SK-N-SH (cell line): ENCODE data around the gene IRAK2. TPM values are rescaled to one million over a fixed set of nuclear protein-coding genes. Genes with fewer than 3 reads are reported as not detected.

Experiments used
- CTCF ChIA-PET: fragments of 300-600, 350-600 bp; formaldehyde crosslinking; extraction: SDS; loops from one replicate; lab custom pipeline; 2021; lab: Yijun Ruan, JAX
- POLR2A ChIA-PET: fragments of 350-600 bp; sonication (Branson Sonifier 250); formaldehyde crosslinking; extraction: SDS; loops from one replicate; lab custom pipeline; 2020; ENCODE audit warnings: antibody characterized with exemption, inconsistent platforms; lab: Yijun Ruan, JAX
- DNase-seq: peaks from one replicate; pipeline ENCODE4 v3.0.0; 2012
- H2AFZ ChIP-seq: fragments of 200-600 bp; sonication (generic); 2 replicates; pipeline ENCODE4 v1.8.1; 2016; ENCODE audit warnings: antibody characterized with exemption, mild to moderate bottlenecking, low read depth
- H3F3A ChIP-seq: fragments of 200-600 bp; sonication (generic); replicated peaks from 2 replicates; pipeline ENCODE3; 2016; ENCODE audit warnings: antibody characterized with exemption, mild to moderate bottlenecking; ENCODE audit not compliant: insufficient read depth
- H3K27ac ChIP-seq, 2 experiments: fragments of 200-500 bp in 1 of 2; fragments of 200-600 bp in 1 of 2; sonication (Bioruptor generic) in 1 of 2; sonication (generic), shearing (Covaris generic) in 1 of 2; 2 replicates each; pipeline versions ENCODE4 v1.5.1 to v1.6.1; 2014 to 2016; ENCODE audit warnings: low read depth in 2 of 2, inconsistent platforms in 1 of 2, low read length in 1 of 2, mild to moderate bottlenecking in 1 of 2, mixed read lengths in 1 of 2
- H3K27me3 ChIP-seq: fragments of 200-600 bp; sonication (generic), shearing (Covaris generic); 2 replicates; pipeline ENCODE4 v1.6.1; 2016; ENCODE audit warnings: mixed run types; ENCODE audit not compliant: insufficient read depth
- H3K36me3 ChIP-seq, 2 experiments: fragments of 200-500 bp in 1 of 2; fragments of 200-600 bp in 1 of 2; sonication (Bioruptor generic) in 1 of 2; sonication (generic) in 1 of 2; replicated peaks in 1 of 2; 2 replicates each; pipeline versions ENCODE3 to v1.5.1; 2014 to 2016; ENCODE audit warnings: low read length in 1 of 2, mild to moderate bottlenecking in 1 of 2; ENCODE audit not compliant: insufficient read depth in 2 of 2, control insufficient read depth in 1 of 2
- H3K4me1 ChIP-seq, 2 experiments: fragments of 200-500 bp in 1 of 2; fragments of 200-600 bp in 1 of 2; sonication (Bioruptor generic) in 1 of 2; sonication (generic), shearing (Covaris generic) in 1 of 2; 2 replicates each; pipeline versions ENCODE4 v1.5.1 to v1.6.1; 2014 to 2016; ENCODE audit warnings: low read depth in 1 of 2, low read length in 1 of 2, mixed run types in 1 of 2; ENCODE audit not compliant: insufficient read depth in 2 of 2, control insufficient read depth in 1 of 2
- H3K4me2 ChIP-seq: fragments of 200-600 bp; sonication (generic), shearing (Covaris generic); 2 replicates; pipeline ENCODE4 v1.6.1; 2017; ENCODE audit warnings: mixed run types
- H3K4me3 ChIP-seq, 2 experiments: fragments of 200-500 bp in 1 of 2; fragments of 200-600 bp in 1 of 2; sonication (Bioruptor generic) in 1 of 2; sonication (generic), shearing (Covaris generic) in 1 of 2; 2 replicates each; pipeline versions ENCODE4 v1.5.1 to v1.8.1; 2014 to 2016; ENCODE audit warnings: low read depth in 2 of 2, inconsistent platforms in 1 of 2, low read length in 1 of 2, mild to moderate bottlenecking in 1 of 2, mixed read lengths in 1 of 2, moderate library complexity in 1 of 2
- H3K79me2 ChIP-seq: fragments of 200-600 bp; sonication (generic); 2 replicates; pipeline ENCODE4 v1.8.1; 2017; ENCODE audit warnings: mild to moderate bottlenecking; ENCODE audit not compliant: insufficient read depth
- H3K9ac ChIP-seq: fragments of 200-600 bp; sonication (generic); 2 replicates; pipeline ENCODE4 v1.6.1; 2017; ENCODE audit warnings: mixed run types
- H3K9me2 ChIP-seq: fragments of 200-600 bp; sonication (generic); 2 replicates; pipeline ENCODE4 v1.6.1; 2017; ENCODE audit warnings: mixed run types
- H3K9me3 ChIP-seq: fragments of 200-600 bp; sonication (generic); 2 replicates; pipeline ENCODE4 v1.6.1; 2017; ENCODE audit warnings: mixed run types, mild to moderate bottlenecking, moderate library complexity
- H4K20me1 ChIP-seq: fragments of 200-600 bp; sonication (generic); 2 replicates; pipeline ENCODE4 v1.6.1; 2017; ENCODE audit warnings: mild to moderate bottlenecking, mixed run types; ENCODE audit not compliant: insufficient read depth
- CTCF ChIP-seq: fragments of 200-600 bp; sonication (generic); IDR thresholded peaks from 2 replicates; pipeline ENCODE4 v1.6.1; 2017; ENCODE audit warnings: antibody characterized with exemption, mild to moderate bottlenecking, moderate library complexity
- ELF1 ChIP-seq: IDR thresholded peaks from 2 replicates; pipeline ENCODE4 v1.4.0; 2012
- EP300 ChIP-seq, 2 experiments: IDR thresholded peaks; 2 replicates each; pipeline versions ENCODE4 v1.4.0 to v1.6.1; 2012; ENCODE audit warnings: borderline replicate concordance in 1 of 2, low read depth in 1 of 2, low read length in 1 of 2
- EZH2phosphoT487 ChIP-seq: fragments of 200-600 bp; sonication (generic); IDR thresholded peaks from 2 replicates; pipeline ENCODE4 v1.6.1; 2017; ENCODE audit warnings: low read depth, mixed run types, mild to moderate bottlenecking, antibody characterized with exemption, moderate library complexity, borderline replicate concordance
- FOSL2 ChIP-seq: IDR thresholded peaks from 2 replicates; pipeline ENCODE4 v1.4.0; 2012; ENCODE audit warnings: low read depth, mild to moderate bottlenecking, moderate library complexity, borderline replicate concordance
- FOXM1 ChIP-seq: IDR thresholded peaks from 2 replicates; pipeline ENCODE4 v1.4.0; 2012; ENCODE audit warnings: low read depth, mild to moderate bottlenecking
- GATA2 ChIP-seq: sonication (generic); formaldehyde crosslinking; IDR thresholded peaks from 2 replicates; pipeline ENCODE4 v1.5.0; 2020; ENCODE audit warnings: mild to moderate bottlenecking, missing genetic modification reagents
- MEF2A ChIP-seq: IDR thresholded peaks from 2 replicates; pipeline ENCODE4 v1.4.0; 2012; ENCODE audit warnings: low read depth, borderline replicate concordance
- MXI1 ChIP-seq: IDR thresholded peaks from 2 replicates; pipeline ENCODE4 v1.6.1; 2012; ENCODE audit warnings: mild to moderate bottlenecking, low read depth, low read length, improper control_type of control experiment
- PBX3 ChIP-seq: IDR thresholded peaks from 2 replicates; pipeline ENCODE4; 2012
- POLR2AphosphoS5 ChIP-seq: IDR thresholded peaks from 2 replicates; pipeline ENCODE4 v1.6.1; 2012; ENCODE audit warnings: low read depth, low read length
- RFX5 ChIP-seq: IDR thresholded peaks from 2 replicates; pipeline ENCODE4 v1.6.1; 2012; ENCODE audit warnings: mild to moderate bottlenecking, improper control_type of control experiment, low read length
- TCF12 ChIP-seq: IDR thresholded peaks from 2 replicates; pipeline ENCODE4 v1.4.0; 2012
- TEAD4 ChIP-seq: IDR thresholded peaks from 2 replicates; pipeline ENCODE4 v1.4.0; 2012; ENCODE audit warnings: mild to moderate bottlenecking, borderline replicate concordance; ENCODE audit not compliant: insufficient read depth
- USF2 ChIP-seq: fragments of 150-350 bp; IDR thresholded peaks from 2 replicates; pipeline ENCODE4 v1.6.1; 2017; ENCODE audit warnings: antibody characterized with exemption, low read length, low read depth, borderline replicate concordance
- YY1 ChIP-seq: IDR thresholded peaks from 2 replicates; pipeline ENCODE4 v1.4.0; 2012; ENCODE audit warnings: low read depth, mild to moderate bottlenecking
- WGBS: methylation state at CpG from one replicate; pipeline ENCODE4 v1.1.6; 2017; ENCODE audit warnings: low lambda C conversion rate; 5-methylcytosine and 5-hydroxymethylcytosine counted together
- polyA plus RNA-seq, 3 experiments: library from polyadenylated mRNA; depleted of rRNA; stranded (reverse); fragments of >200 nt; gene quantifications; 2 replicates each; pipeline ENCODE4 v1.2.3, GENCODE V29; 2012

Gene IRAK2
- polyA plus RNA-seq, 1 of the 3 experiments (the other 2 are of a cell fraction) = 7.7 TPM

GRCh38 chr3:10166213-10166604, 1.5 kb downstream of the IRAK2 start:
- Histone ChIP-seq H3K4me3 (peak overlapping the region in 1 of 2 experiments; percentile 98; a peak in 2 of 4 replicates), H3K4me2 (peak overlapping the region; percentile 85)
- WGBS = 95% methylated on average over 5 of the region's 5 CpGs

GRCh38 chr3:10169000-10169496, 4.3 kb downstream of the IRAK2 start:
- POLR2A ChIA-PET = no interaction called here
- Histone ChIP-seq H3K79me2 (peaks cover 75% of the 10 kb centered on the region), H3K4me2 (no peak overlapping the region), H3K36me3 (peaks cover 0 to 29% of the 10 kb centered on the region in 2 experiments), H3K27ac (no peak overlapping the region), H3F3A (peaks cover 27% of the 10 kb centered on the region), H3K27me3 (no peaks in the 10 kb centered on the region), H3K4me1 (peaks cover 3 to 4% of the 10 kb centered on the region in 2 experiments; a peak in 2 of 4 replicates), H3K9me3 (no peaks in the 10 kb centered on the region), H3K9me2 (no peaks in the 10 kb centered on the region), H3K9ac (no peak overlapping the region), H2AFZ (no peak overlapping the region), H3K4me3 (peak overlapping the region in 1 of 2 experiments; percentile 27; a peak in 1 of 4 replicates), H4K20me1 (no peaks in the 10 kb centered on the region)
- 37% methylated on average over 8 of the region's 8 CpGs for WGBS
- CTCF ChIA-PET = no interaction called here
- DNase-seq = no peak
- no peak for TF ChIP-seq TEAD4
- TF ChIP-seq YY1 = no peak
- no peak for TF ChIP-seq RFX5
- no peak for TF ChIP-seq EZH2phosphoT487
- no peak for TF ChIP-seq MEF2A
- TF ChIP-seq CTCF = peak; percentile 39; the same call in 1 of the 2 replicates
- TF ChIP-seq MXI1 = no peak
- no peak for TF ChIP-seq FOXM1
- TF ChIP-seq TCF12 = 0 out of 2 replicates have a peak, but pooled peaks have one; percentile 14
- TF ChIP-seq EP300 (IDR thresholded peaks at IDR 0.05; ENCODE audit: borderline replicate concordance in 1 of 2, low read depth in 1 of 2, low read length in 1 of 2) = peak in 1 of 2 experiments; percentile 19; a peak in 1 of 4 replicates

More at GRCh38 chr3:10166213-10166604, 1.5 kb downstream of the IRAK2 start:
- H3K27me3 ChIP-seq = no peaks in the 10 kb centered on the region
- peaks cover 57% of the 10 kb centered on the region for H3K79me2 ChIP-seq
- peaks cover 0 to 27% of the 10 kb centered on the region in 2 experiments for H3K36me3 ChIP-seq
- H3K9me3 ChIP-seq = no peaks in the 10 kb centered on the region
- H3K27ac ChIP-seq = no peak overlapping the region; a peak in 1 of 4 replicates
- H3K9ac ChIP-seq = no peak overlapping the region
- H3F3A ChIP-seq = peaks cover 12% of the 10 kb centered on the region
- H3K9me2 ChIP-seq = no peaks in the 10 kb centered on the region
- ChIA-PET CTCF (interaction anchor here (1.2 kb wide), 1 partner anchor 59 kb away, joined by 4 read pairs; no protein-coding TSS in a partner anchor), POLR2A (no interaction called here)
- peaks cover 0 to 3% of the 10 kb centered on the region in 2 experiments; a peak in 1 of 4 replicates for H3K4me1 ChIP-seq
- no peak for TF ChIP-seq MXI1
- no peak for TF ChIP-seq ELF1
- no peak for TF ChIP-seq USF2
- no peak for TF ChIP-seq POLR2AphosphoS5
- TF ChIP-seq FOSL2 = no peak
- TF ChIP-seq CTCF = no peak
- TF ChIP-seq GATA2 (CRISPR knock-in tag) = no peak
- TF ChIP-seq PBX3 = no peak
- no peak for DNase-seq
- H2AFZ ChIP-seq = no peak overlapping the region
- no peaks in the 10 kb centered on the region for H4K20me1 ChIP-seq
